CD8-positive, alpha-beta memory T cell (primary cell): ENCODE measurements around the gene SNTG2. TPM values are rescaled to one million over a fixed set of nuclear protein-coding genes. Genes with fewer than 3 reads are reported as not detected.
A peak's percentile ranks its signal among the peaks of the same experiment; 100 is the strongest.

Source experiments
- CTCF ChIA-PET: fragments of 350-600 bp; sonication (Branson Sonifier 250); formaldehyde crosslinking; loops from one replicate; lab custom pipeline; 2021; ENCODE audit warnings: antibody characterized with exemption; lab: Charles Lee
- POLR2A ChIA-PET: fragments of 350-600 bp; sonication (Branson Sonifier 250); formaldehyde crosslinking; loops from one replicate; lab custom pipeline; 2021; ENCODE audit warnings: antibody characterized with exemption; lab: Charles Lee
- DNase-seq, 5 donors: peaks; one replicate each; pipeline versions ENCODE4 v3.0.0 to v3.0.0-alpha.2; 2020 to 2022; ENCODE audit warnings: mixed read lengths in 1 of 5
- H3K27ac ChIP-seq: one replicate; pipeline ENCODE4 v1.7.0; 2013; ENCODE audit warnings: low read depth, mild to moderate bottlenecking, low read length, moderate library complexity
- H3K27me3 ChIP-seq: 2 replicates; pipeline ENCODE4 v1.7.0; 2013; ENCODE audit warnings: low read length, mild to moderate bottlenecking; ENCODE audit not compliant: insufficient read depth, poor library complexity, severe bottlenecking
- H3K36me3 ChIP-seq: 2 replicates; pipeline ENCODE4 v1.7.0; 2013; ENCODE audit warnings: mild to moderate bottlenecking, low read length, moderate library complexity; ENCODE audit not compliant: insufficient read depth
- H3K4me1 ChIP-seq: 2 replicates; pipeline ENCODE4 v1.7.0; 2013; ENCODE audit warnings: mild to moderate bottlenecking, low read length, moderate library complexity; ENCODE audit not compliant: insufficient read depth
- H3K4me3 ChIP-seq: 2 replicates; pipeline ENCODE4 v1.7.0; 2013; ENCODE audit warnings: mild to moderate bottlenecking, low read length
- H3K9me3 ChIP-seq: 2 replicates; pipeline ENCODE4 v1.7.0; 2013; ENCODE audit warnings: mild to moderate bottlenecking, low read length
- H3K27ac Mint-ChIP-seq, 8 donors: one replicate each; pipeline ENCODE4 v1.8.0; 2020 to 2021; ENCODE audit warnings: mixed read lengths in 8 of 8, mild to moderate bottlenecking in 6 of 8, inconsistent platforms in 3 of 8, moderate library complexity in 3 of 8
- H3K27me3 Mint-ChIP-seq, 2 donors: one replicate each; pipeline ENCODE4 v1.8.0; 2020 to 2021; ENCODE audit warnings: mixed read lengths in 2 of 2, mild to moderate bottlenecking in 1 of 2, moderate library complexity in 1 of 2
- H3K36me3 Mint-ChIP-seq, 3 donors: one replicate each; pipeline ENCODE4 v1.8.0; 2020 to 2021; ENCODE audit warnings: mixed read lengths in 3 of 3, inconsistent platforms in 1 of 3, mild to moderate bottlenecking in 1 of 3
- H3K4me1 Mint-ChIP-seq, 3 donors: one replicate each; pipeline ENCODE4 v1.8.0; 2020 to 2021; ENCODE audit warnings: mixed read lengths in 3 of 3, inconsistent platforms in 1 of 3, mild to moderate bottlenecking in 1 of 3
- H3K4me3 Mint-ChIP-seq, 7 donors: one replicate each; pipeline ENCODE4 v1.8.0; 2020 to 2021; ENCODE audit warnings: mixed read lengths in 7 of 7, mild to moderate bottlenecking in 6 of 7, moderate library complexity in 4 of 7, inconsistent platforms in 2 of 7
- H3K9me3 Mint-ChIP-seq, 5 donors: one replicate each; pipeline ENCODE4 v1.8.0; 2020 to 2022; ENCODE audit warnings: mixed read lengths in 5 of 5, mild to moderate bottlenecking in 3 of 5, moderate library complexity in 2 of 5, inconsistent platforms in 1 of 5
- polyA plus RNA-seq: library from polyadenylated mRNA; unstranded; fragments of 300-500 nt; fragmentation: Illumina TruSeq; gene quantifications from one replicate; pipeline ENCODE4 v1.2.3, GENCODE V29; 2021
- total RNA-seq, 2 experiments: library from RNA; stranded (reverse); gene quantifications; one replicate each; pipeline ENCODE4 v1.2.3, GENCODE V29; 2021

SNTG2 gene
- total and polyA plus RNA-seq, 3 experiments from 2014 or later = 0.30 to 1.7 (median 1.3) TPM

- no peak overlapping the region for H3K27ac ChIP-seq
- no peaks in the 10 kb centered on the region for H3K27me3 ChIP-seq
- no peaks in the 10 kb centered on the region for H3K9me3 ChIP-seq
- no peak overlapping the region for H3K4me3 ChIP-seq
- no peaks in the 10 kb centered on the region for H3K27me3 Mint-ChIP-seq
- no peaks in the 10 kb centered on the region for H3K36me3 Mint-ChIP-seq
- CTCF ChIA-PET = no interaction called here
- H3K4me1 Mint-ChIP-seq = peaks cover 33 to 48% (median 39%) of the 10 kb centered on the region in 3 donors
- H3K9me3 Mint-ChIP-seq = peaks cover 0 to 5% (median 2%) of the 10 kb centered on the region in 5 donors
- DNase-seq = peak in 3 of 5 donors; percentile 16 to 51 (median 38)
- peak overlapping the region in 5 of 7 donors; percentile 8 to 57 (median 51) for H3K4me3 Mint-ChIP-seq
- peak overlapping the region; percentile 62 to 99 (median 94) for H3K27ac Mint-ChIP-seq
- peaks cover 26% of the 10 kb centered on the region for H3K4me1 ChIP-seq
- POLR2A ChIA-PET = no interaction called here
- H3K36me3 ChIP-seq = no peaks in the 10 kb centered on the region
Observed at GRCh38 chr2:1162768-1163584, 212.3 kb downstream of the SNTG2 start.

- Histone ChIP-seq H3K9me3 (no peaks in the 10 kb centered on the region), H3K36me3 (no peaks in the 10 kb centered on the region), H3K27ac (no peak overlapping the region), H3K4me3 (no peak overlapping the region), H3K4me1 (peaks cover 27% of the 10 kb centered on the region), H3K27me3 (no peaks in the 10 kb centered on the region)
- peaks cover 1 to 5% (median 2%) of the 10 kb centered on the region in 5 donors for H3K9me3 Mint-ChIP-seq
- no peak for DNase-seq
- H3K4me3 Mint-ChIP-seq = no peak overlapping the region
- H3K36me3 Mint-ChIP-seq = no peaks in the 10 kb centered on the region
- H3K27me3 Mint-ChIP-seq = peaks cover 0 to 2% of the 10 kb centered on the region in 2 donors
- POLR2A ChIA-PET = no interaction called here
- CTCF ChIA-PET = no interaction called here
- H3K27ac Mint-ChIP-seq = peak overlapping the region in 4 of 8 donors; percentile 26 to 50 (median 32)
- peaks cover 30 to 41% (median 39%) of the 10 kb centered on the region in 3 donors for H3K4me1 Mint-ChIP-seq
Observed at GRCh38 chr2:1166976-1167375, 216.3 kb downstream of the SNTG2 start.

- H3K9me3 ChIP-seq = no peaks in the 10 kb centered on the region
- no peak overlapping the region for H3K27ac ChIP-seq
- Mint-ChIP-seq H3K4me3 (no peak overlapping the region), H3K27ac (no peak overlapping the region), H3K9me3 (peaks cover 0 to 3% (median 1%) of the 10 kb centered on the region in 5 donors), H3K4me1 (peaks cover 13 to 22% (median 20%) of the 10 kb centered on the region in 3 donors), H3K36me3 (no peaks in the 10 kb centered on the region), H3K27me3 (peaks cover 0 to 2% of the 10 kb centered on the region in 2 donors)
- peaks cover 8% of the 10 kb centered on the region for H3K4me1 ChIP-seq
- no peak overlapping the region for H3K4me3 ChIP-seq
- DNase-seq = no peak
- CTCF ChIA-PET = no interaction called here
- no peaks in the 10 kb centered on the region for H3K36me3 ChIP-seq
- H3K27me3 ChIP-seq = no peaks in the 10 kb centered on the region
- POLR2A ChIA-PET = no interaction called here
Observed at GRCh38 chr2:1168846-1169245, 218.2 kb downstream of the SNTG2 start.

GRCh38 chr2:1169291-1169949 is 218.8 kb downstream of the SNTG2 start:
- peaks cover 0 to 2% of the 10 kb centered on the region in 2 donors for H3K27me3 Mint-ChIP-seq
- H3K9me3 ChIP-seq = no peaks in the 10 kb centered on the region
- H3K27me3 ChIP-seq = no peaks in the 10 kb centered on the region
- ChIA-PET POLR2A (no interaction called here), CTCF (no interaction called here)
- no peaks in the 10 kb centered on the region for H3K36me3 ChIP-seq
- peaks cover 10 to 18% (median 17%) of the 10 kb centered on the region in 3 donors for H3K4me1 Mint-ChIP-seq
- DNase-seq = no peak
- no peak overlapping the region for H3K4me3 ChIP-seq
- peaks cover 0 to 3% (median 1%) of the 10 kb centered on the region in 5 donors for H3K9me3 Mint-ChIP-seq
- H3K4me1 ChIP-seq = peaks cover 6% of the 10 kb centered on the region
- no peaks in the 10 kb centered on the region for H3K36me3 Mint-ChIP-seq
- no peak overlapping the region for H3K27ac ChIP-seq
- no peak overlapping the region for H3K4me3 Mint-ChIP-seq
- H3K27ac Mint-ChIP-seq = no peak overlapping the region

GRCh38 chr2:1170241-1170640 is 219.6 kb downstream of the SNTG2 start:
- Mint-ChIP-seq H3K9me3 (peaks cover 0 to 3% (median 1%) of the 10 kb centered on the region in 5 donors), H3K27me3 (peaks cover 0 to 2% of the 10 kb centered on the region in 2 donors), H3K4me3 (no peak overlapping the region), H3K27ac (no peak overlapping the region), H3K36me3 (no peaks in the 10 kb centered on the region), H3K4me1 (peaks cover 4 to 10% (median 9%) of the 10 kb centered on the region in 3 donors)
- ChIA-PET POLR2A (no interaction called here), CTCF (no interaction called here)
- no peaks in the 10 kb centered on the region for H3K27me3 ChIP-seq
- H3K9me3 ChIP-seq = no peaks in the 10 kb centered on the region
- H3K4me1 ChIP-seq = peaks cover 6% of the 10 kb centered on the region
- no peak overlapping the region for H3K4me3 ChIP-seq
- no peak for DNase-seq
- no peaks in the 10 kb centered on the region for H3K36me3 ChIP-seq
- no peak overlapping the region for H3K27ac ChIP-seq

GRCh38 chr2:1170711-1171110 is 220.1 kb downstream of the SNTG2 start:
- peaks cover 0 to 3% (median 1%) of the 10 kb centered on the region in 5 donors for H3K9me3 Mint-ChIP-seq
- Histone ChIP-seq H3K27me3 (no peaks in the 10 kb centered on the region), H3K36me3 (no peaks in the 10 kb centered on the region), H3K4me3 (no peak overlapping the region), H3K4me1 (peaks cover 6% of the 10 kb centered on the region), H3K9me3 (no peaks in the 10 kb centered on the region), H3K27ac (no peak overlapping the region)
- POLR2A ChIA-PET = no interaction called here
- H3K36me3 Mint-ChIP-seq = no peaks in the 10 kb centered on the region
- DNase-seq = no peak
- CTCF ChIA-PET = no interaction called here
- H3K4me3 Mint-ChIP-seq = no peak overlapping the region
- peaks cover 0 to 2% of the 10 kb centered on the region in 2 donors for H3K27me3 Mint-ChIP-seq
- no peak overlapping the region for H3K27ac Mint-ChIP-seq
- H3K4me1 Mint-ChIP-seq = peaks cover 2 to 8% (median 6%) of the 10 kb centered on the region in 3 donors

GRCh38 chr2:1173528-1173927 is 222.9 kb downstream of the SNTG2 start:
- Mint-ChIP-seq H3K27ac (no peak overlapping the region), H3K36me3 (peaks cover 0 to 2% (median 0%) of the 10 kb centered on the region in 3 donors), H3K27me3 (peaks cover 0 to 5% of the 10 kb centered on the region in 2 donors), H3K9me3 (peaks cover 0 to 3% (median 0%) of the 10 kb centered on the region in 5 donors), H3K4me1 (no peaks in the 10 kb centered on the region), H3K4me3 (peak overlapping the region in 1 of 7 donors; percentile 48)
- Histone ChIP-seq H3K27ac (no peak overlapping the region), H3K4me3 (no peak overlapping the region), H3K9me3 (no peaks in the 10 kb centered on the region), H3K36me3 (no peaks in the 10 kb centered on the region), H3K27me3 (no peaks in the 10 kb centered on the region), H3K4me1 (peaks cover 9% of the 10 kb centered on the region)
- no peak for DNase-seq
- ChIA-PET CTCF (no interaction called here), POLR2A (no interaction called here)

GRCh38 chr2:1181893-1182292 is 231.2 kb downstream of the SNTG2 start:
- Mint-ChIP-seq H3K4me1 (no peaks in the 10 kb centered on the region), H3K27me3 (peaks cover 0 to 3% of the 10 kb centered on the region in 2 donors), H3K9me3 (peaks cover 0 to 2% (median 0%) of the 10 kb centered on the region in 5 donors), H3K36me3 (peaks cover 0 to 2% (median 0%) of the 10 kb centered on the region in 3 donors), H3K4me3 (no peak overlapping the region), H3K27ac (no peak overlapping the region)
- Histone ChIP-seq H3K27ac (no peak overlapping the region), H3K4me1 (peaks cover 2% of the 10 kb centered on the region), H3K36me3 (no peaks in the 10 kb centered on the region), H3K9me3 (no peaks in the 10 kb centered on the region), H3K27me3 (no peaks in the 10 kb centered on the region), H3K4me3 (no peak overlapping the region)
- ChIA-PET CTCF (no interaction called here), POLR2A (no interaction called here)
- DNase-seq = no peak
